H1 (cell line): Measurements from ENCODE around the gene BRIX1. TPM values are rescaled to one million over a fixed set of nuclear protein-coding genes. Genes with fewer than 3 reads are reported as not detected.

Source experiments
- CEBPB ChIP-seq: IDR thresholded peaks from 2 replicates; pipeline ENCODE4 v1.6.1; 2012; ENCODE audit warnings: low read depth, low read length
- EGR1 ChIP-seq: IDR thresholded peaks from 2 replicates; pipeline ENCODE4 v1.6.1; 2011; ENCODE audit warnings: low read depth, low read length, borderline replicate concordance
- NANOG ChIP-seq: IDR thresholded peaks from 2 replicates; pipeline ENCODE4 v1.6.1; 2011; ENCODE audit warnings: low read length, low read depth, mild to moderate bottlenecking, inconsistent platforms; ENCODE audit not compliant: insufficient read depth, poor library complexity, severe bottlenecking
- SP2 ChIP-seq: IDR thresholded peaks from 2 replicates; pipeline ENCODE4 v1.6.1; 2012; ENCODE audit warnings: mild to moderate bottlenecking, low read length, inconsistent platforms
- SP4 ChIP-seq: IDR thresholded peaks from 2 replicates; pipeline ENCODE4 v1.6.1; 2012; ENCODE audit warnings: low read length, inconsistent platforms
- polyA plus RNA-seq, 7 experiments: library from polyadenylated mRNA; depleted of rRNA in 3 of 7; stranded (reverse) in 5 of 7; unstranded in 2 of 7; fragments of >200 nt in 5 of 7; fragments of 200-250 nt in 2 of 7; gene quantifications; 1 replicate in 5 of 7; 2 replicates in 1 of 7; 4 replicates in 1 of 7; pipeline versions ENCODE4 v1.2.1 to v1.2.3, GENCODE V29; 2011 to 2013; ENCODE audit warnings: missing spikeins in 2 of 7, mixed read lengths in 2 of 7
- total RNA-seq: library from RNA; stranded (reverse); fragmentation: NEBNext Ultra II Directional; extraction: Animal tissue kit (Norgen Biotek cat#: 25700); gene quantifications from 2 replicates; pipeline ENCODE4 v1.2.1, GENCODE V29; 2021
- TF ChIP-seq, protein P1 (sequence below): fragments of 300-600 bp; sonication (generic); IDR thresholded peaks from 2 replicates; pipeline ENCODE4 v1.7.1; 2012; ENCODE audit warnings: low read length, moderate library complexity, mild to moderate bottlenecking, inconsistent platforms; ENCODE audit not compliant: insufficient replicate concordance

BRIX1 gene
- total and polyA plus RNA-seq, 2 of the 8 experiments (the other 6 are each of a cell fraction or from before 2014, with no cell fraction given): 26.9 to 71.7 TPM

DNA sequence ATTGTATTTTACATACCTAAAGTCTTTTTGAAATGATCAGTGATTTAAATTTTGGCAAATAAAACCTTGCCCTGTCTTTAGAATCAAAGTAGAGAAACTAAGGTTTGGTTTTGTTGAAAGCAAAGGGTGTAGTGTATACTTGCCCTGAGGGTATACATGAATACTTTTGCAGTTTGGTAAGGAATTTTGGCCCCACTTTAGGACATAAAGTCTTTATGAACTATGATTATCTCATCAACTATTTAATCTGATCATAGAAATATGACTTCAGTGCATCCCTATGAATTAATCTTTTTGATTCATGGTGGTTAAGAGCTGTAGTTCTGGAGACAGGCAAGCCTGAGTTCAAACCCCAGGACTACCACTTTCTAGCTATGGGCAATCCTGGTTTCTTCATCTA lies 17.9 kb upstream of the BRIX1 start (continued):
- TF ChIP-seq, protein P1, sequence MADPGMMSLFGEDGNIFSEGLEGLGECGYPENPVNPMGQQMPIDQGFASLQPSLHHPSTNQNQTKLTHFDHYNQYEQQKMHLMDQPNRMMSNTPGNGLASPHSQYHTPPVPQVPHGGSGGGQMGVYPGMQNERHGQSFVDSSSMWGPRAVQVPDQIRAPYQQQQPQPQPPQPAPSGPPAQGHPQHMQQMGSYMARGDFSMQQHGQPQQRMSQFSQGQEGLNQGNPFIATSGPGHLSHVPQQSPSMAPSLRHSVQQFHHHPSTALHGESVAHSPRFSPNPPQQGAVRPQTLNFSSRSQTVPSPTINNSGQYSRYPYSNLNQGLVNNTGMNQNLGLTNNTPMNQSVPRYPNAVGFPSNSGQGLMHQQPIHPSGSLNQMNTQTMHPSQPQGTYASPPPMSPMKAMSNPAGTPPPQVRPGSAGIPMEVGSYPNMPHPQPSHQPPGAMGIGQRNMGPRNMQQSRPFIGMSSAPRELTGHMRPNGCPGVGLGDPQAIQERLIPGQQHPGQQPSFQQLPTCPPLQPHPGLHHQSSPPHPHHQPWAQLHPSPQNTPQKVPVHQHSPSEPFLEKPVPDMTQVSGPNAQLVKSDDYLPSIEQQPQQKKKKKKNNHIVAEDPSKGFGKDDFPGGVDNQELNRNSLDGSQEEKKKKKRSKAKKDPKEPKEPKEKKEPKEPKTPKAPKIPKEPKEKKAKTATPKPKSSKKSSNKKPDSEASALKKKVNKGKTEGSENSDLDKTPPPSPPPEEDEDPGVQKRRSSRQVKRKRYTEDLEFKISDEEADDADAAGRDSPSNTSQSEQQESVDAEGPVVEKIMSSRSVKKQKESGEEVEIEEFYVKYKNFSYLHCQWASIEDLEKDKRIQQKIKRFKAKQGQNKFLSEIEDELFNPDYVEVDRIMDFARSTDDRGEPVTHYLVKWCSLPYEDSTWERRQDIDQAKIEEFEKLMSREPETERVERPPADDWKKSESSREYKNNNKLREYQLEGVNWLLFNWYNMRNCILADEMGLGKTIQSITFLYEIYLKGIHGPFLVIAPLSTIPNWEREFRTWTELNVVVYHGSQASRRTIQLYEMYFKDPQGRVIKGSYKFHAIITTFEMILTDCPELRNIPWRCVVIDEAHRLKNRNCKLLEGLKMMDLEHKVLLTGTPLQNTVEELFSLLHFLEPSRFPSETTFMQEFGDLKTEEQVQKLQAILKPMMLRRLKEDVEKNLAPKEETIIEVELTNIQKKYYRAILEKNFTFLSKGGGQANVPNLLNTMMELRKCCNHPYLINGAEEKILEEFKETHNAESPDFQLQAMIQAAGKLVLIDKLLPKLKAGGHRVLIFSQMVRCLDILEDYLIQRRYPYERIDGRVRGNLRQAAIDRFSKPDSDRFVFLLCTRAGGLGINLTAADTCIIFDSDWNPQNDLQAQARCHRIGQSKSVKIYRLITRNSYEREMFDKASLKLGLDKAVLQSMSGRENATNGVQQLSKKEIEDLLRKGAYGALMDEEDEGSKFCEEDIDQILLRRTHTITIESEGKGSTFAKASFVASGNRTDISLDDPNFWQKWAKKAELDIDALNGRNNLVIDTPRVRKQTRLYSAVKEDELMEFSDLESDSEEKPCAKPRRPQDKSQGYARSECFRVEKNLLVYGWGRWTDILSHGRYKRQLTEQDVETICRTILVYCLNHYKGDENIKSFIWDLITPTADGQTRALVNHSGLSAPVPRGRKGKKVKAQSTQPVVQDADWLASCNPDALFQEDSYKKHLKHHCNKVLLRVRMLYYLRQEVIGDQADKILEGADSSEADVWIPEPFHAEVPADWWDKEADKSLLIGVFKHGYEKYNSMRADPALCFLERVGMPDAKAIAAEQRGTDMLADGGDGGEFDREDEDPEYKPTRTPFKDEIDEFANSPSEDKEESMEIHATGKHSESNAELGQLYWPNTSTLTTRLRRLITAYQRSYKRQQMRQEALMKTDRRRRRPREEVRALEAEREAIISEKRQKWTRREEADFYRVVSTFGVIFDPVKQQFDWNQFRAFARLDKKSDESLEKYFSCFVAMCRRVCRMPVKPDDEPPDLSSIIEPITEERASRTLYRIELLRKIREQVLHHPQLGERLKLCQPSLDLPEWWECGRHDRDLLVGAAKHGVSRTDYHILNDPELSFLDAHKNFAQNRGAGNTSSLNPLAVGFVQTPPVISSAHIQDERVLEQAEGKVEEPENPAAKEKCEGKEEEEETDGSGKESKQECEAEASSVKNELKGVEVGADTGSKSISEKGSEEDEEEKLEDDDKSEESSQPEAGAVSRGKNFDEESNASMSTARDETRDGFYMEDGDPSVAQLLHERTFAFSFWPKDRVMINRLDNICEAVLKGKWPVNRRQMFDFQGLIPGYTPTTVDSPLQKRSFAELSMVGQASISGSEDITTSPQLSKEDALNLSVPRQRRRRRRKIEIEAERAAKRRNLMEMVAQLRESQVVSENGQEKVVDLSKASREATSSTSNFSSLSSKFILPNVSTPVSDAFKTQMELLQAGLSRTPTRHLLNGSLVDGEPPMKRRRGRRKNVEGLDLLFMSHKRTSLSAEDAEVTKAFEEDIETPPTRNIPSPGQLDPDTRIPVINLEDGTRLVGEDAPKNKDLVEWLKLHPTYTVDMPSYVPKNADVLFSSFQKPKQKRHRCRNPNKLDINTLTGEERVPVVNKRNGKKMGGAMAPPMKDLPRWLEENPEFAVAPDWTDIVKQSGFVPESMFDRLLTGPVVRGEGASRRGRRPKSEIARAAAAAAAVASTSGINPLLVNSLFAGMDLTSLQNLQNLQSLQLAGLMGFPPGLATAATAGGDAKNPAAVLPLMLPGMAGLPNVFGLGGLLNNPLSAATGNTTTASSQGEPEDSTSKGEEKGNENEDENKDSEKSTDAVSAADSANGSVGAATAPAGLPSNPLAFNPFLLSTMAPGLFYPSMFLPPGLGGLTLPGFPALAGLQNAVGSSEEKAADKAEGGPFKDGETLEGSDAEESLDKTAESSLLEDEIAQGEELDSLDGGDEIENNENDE: no peak
- no peak for TF ChIP-seq EGR1
- no peak for TF ChIP-seq CEBPB
- no peak for TF ChIP-seq SP2
- no peak for TF ChIP-seq SP4
- no peak for TF ChIP-seq NANOG
